NCI-H345 treated with DMSO at 0.1 percent for 48 hours (cell line): ENCODE results near the gene STAT2.
"Not testable (repeated sequence)": the region's sequence is repeated elsewhere in the genome, so short reads cannot be mapped to it uniquely, and the experiment has no call there.

ENCODE experiments used
- DNase-seq: peaks from one replicate; lab custom pipeline; 2025; ENCODE audit not compliant: unreplicated experiment; lab: John Stamatoyannopoulos, UW

STAT2 gene

GRCh38 chr12:56362130-56363059 lies 2.5 kb upstream of the STAT2 start, which contains the start of gene APOF:
APOF (minus strand) TSS chr12:56362857; CDS start chr12:56362745, 112 bp downstream.
- no peak for DNase-seq

GRCh38 chr12:56361487-56362129 lies 1.7 kb upstream of the STAT2 start:
- DNase-seq = no peak

GRCh38 chr12:56358836-56359532 lies 923 bp downstream of the STAT2 start:
- no peak for DNase-seq

- DNase-seq = no peak
Measured at GRCh38 chr12:56351325-56351724, 8.6 kb downstream of the STAT2 start.

- DNase-seq = no peak
Measured at GRCh38 chr12:56350662-56351061, 9.2 kb downstream of the STAT2 start.

- no peak for DNase-seq
Measured at GRCh38 chr12:56348776-56349175, 11.1 kb downstream of the STAT2 start.

GRCh38 chr12:56347255-56347654 lies 12.7 kb downstream of the STAT2 start:
- DNase-seq = not testable (repeated sequence)

- DNase-seq = no peak
Measured at GRCh38 chr12:56346675-56347074, 13.2 kb downstream of the STAT2 start.

GRCh38 chr12:56342290-56342689 lies 17.6 kb downstream of the STAT2 start:
- not testable (repeated sequence) for DNase-seq

GRCh38 chr12:56341616-56342015 lies 18.3 kb downstream of the STAT2 start:
- no peak for DNase-seq

- DNase-seq = no peak
Measured at GRCh38 chr12:56339158-56339422, 20.8 kb downstream of the STAT2 start.

GRCh38 chr12:56338308-56339157 lies 21.4 kb downstream of the STAT2 start, which contains the start of gene IL23A:
IL23A (plus strand) TSS chr12:56338884; CDS start chr12:56339045, 161 bp downstream.
- peak; percentile 39 for DNase-seq

- no peak for DNase-seq
Measured at GRCh38 chr12:56337753-56338251, 22.1 kb downstream of the STAT2 start.

GRCh38 chr12:56336361-56337167 lies 23.3 kb downstream of the STAT2 start:
- DNase-seq = no peak

- not testable (repeated sequence) for DNase-seq
Measured at GRCh38 chr12:56335527-56335926, 24.4 kb downstream of the STAT2 start.

- no peak for DNase-seq
Measured at GRCh38 chr12:56334490-56334793, 25.5 kb downstream of the STAT2 start.

GRCh38 chr12:56333679-56334489 lies 26.0 kb downstream of the STAT2 start, which contains the start of gene PAN2:
PAN2 (minus strand) TSS chr12:56334000; CDS start chr12:56333094, 906 bp downstream.
- peak; percentile 91 for DNase-seq

GRCh38 chr12:56333197-56333678 lies 26.7 kb downstream of the STAT2 start:
- DNase-seq = no peak
